HG03103 (cell line): ENCODE results near the gene SRR.

Experiments used
- ATAC-seq: cut with Tn5 transposase; IDR thresholded peaks from one replicate; pipeline ENCODE4 v1.9.1; 2021; ENCODE audit warnings: low read depth; ENCODE audit not compliant: unreplicated experiment

The SRR gene

GRCh38 chr17:2369551-2370210 is 65.9 kb downstream of the SRR start:
- no peak for ATAC-seq

- ATAC-seq, result no peak
These were observed 66.5 kb downstream of the SRR start for GRCh38 chr17:2370211-2370589.

GRCh38 chr17:2371183-2372130 is 67.7 kb downstream of the SRR start:
- ATAC-seq, result no peak

GRCh38 chr17:2372180-2372579 is 68.4 kb downstream of the SRR start:
- ATAC-seq, result no peak

GRCh38 chr17:2372681-2373080 is 68.9 kb downstream of the SRR start:
- ATAC-seq, result no peak

- ATAC-seq, result no peak
These were observed 69.4 kb downstream of the SRR start for GRCh38 chr17:2373179-2373578.
